Activated T-cell treated with anti-CD3 and anti-CD28 coated beads, Interleukin-2, amount 50 U/mL, for 72 hours (primary cell): ENCODE data around the gene PIK3R2. TPM values are rescaled to one million over a fixed set of nuclear protein-coding genes. Genes with fewer than 3 reads are reported as not detected.

Experiments
- ATAC-seq, 2 donors: fragments of 150-1000 bp; cut with Tn5 transposase; replicated peaks in 1 of 2; 2 replicates each; pipeline ENCODE4 v1.10.0; 2021; ENCODE audit warnings: moderate library complexity in 2 of 2, mild to moderate bottlenecking in 1 of 2
- DNase-seq, 2 donors: peaks; one replicate each; pipeline ENCODE4 v3.0.0; 2021 to 2022; ENCODE audit warnings: mixed read lengths in 1 of 2
- H3K27ac Mint-ChIP-seq: one replicate; pipeline ENCODE4 v1.8.0; 2022; ENCODE audit warnings: mild to moderate bottlenecking, moderate library complexity, mixed read lengths
- H3K27me3 Mint-ChIP-seq: one replicate; pipeline ENCODE4 v1.8.0; 2022; ENCODE audit warnings: low read depth, mixed read lengths
- H3K36me3 Mint-ChIP-seq, 2 donors: one replicate each; pipeline ENCODE4 v1.8.0; 2022; ENCODE audit warnings: mixed read lengths in 2 of 2, mild to moderate bottlenecking in 1 of 2; ENCODE audit not compliant: insufficient read depth in 2 of 2
- H3K4me1 Mint-ChIP-seq: one replicate; pipeline ENCODE4 v1.8.0; 2022; ENCODE audit warnings: low read depth, mixed read lengths
- H3K4me3 Mint-ChIP-seq, 2 donors: one replicate each; pipeline ENCODE4 v1.8.0; 2022; ENCODE audit warnings: mild to moderate bottlenecking in 2 of 2, mixed read lengths in 2 of 2, moderate library complexity in 2 of 2
- H3K9me3 Mint-ChIP-seq, 2 donors: one replicate each; pipeline ENCODE4 v1.8.0; 2022; ENCODE audit warnings: mixed read lengths in 2 of 2
- total RNA-seq, 2 donors: library from RNA; stranded (reverse); gene quantifications; one replicate each; pipeline ENCODE4 v1.2.3, GENCODE V29; 2022

The PIK3R2 gene
- total RNA-seq, 2 donors from 2014 or later: 13.3 to 15.4 TPM

GRCh38 chr19:18173572-18174288 lies 20.8 kb downstream of the PIK3R2 start, which contains the start of gene IFI30:
Gene IFI30, plus strand, starts transcription at chr19:18173813. Its CDS starts 29 bp downstream, at chr19:18173842.
- ATAC-seq: peak; percentile 89 to 90
- no peaks in the 10 kb centered on the region for H3K9me3 Mint-ChIP-seq
- H3K36me3 Mint-ChIP-seq: peaks cover 2% of the 10 kb centered on the region in 2 donors
- H3K4me1 Mint-ChIP-seq: peaks cover 10% of the 10 kb centered on the region
- H3K27me3 Mint-ChIP-seq: no peaks in the 10 kb centered on the region
- H3K27ac Mint-ChIP-seq: peak within 1 kb of the TSS; percentile 68
- H3K4me3 Mint-ChIP-seq: peak within 1 kb of the TSS; percentile 89 to 92
- peak; percentile 72 to 75 for DNase-seq

DNA sequence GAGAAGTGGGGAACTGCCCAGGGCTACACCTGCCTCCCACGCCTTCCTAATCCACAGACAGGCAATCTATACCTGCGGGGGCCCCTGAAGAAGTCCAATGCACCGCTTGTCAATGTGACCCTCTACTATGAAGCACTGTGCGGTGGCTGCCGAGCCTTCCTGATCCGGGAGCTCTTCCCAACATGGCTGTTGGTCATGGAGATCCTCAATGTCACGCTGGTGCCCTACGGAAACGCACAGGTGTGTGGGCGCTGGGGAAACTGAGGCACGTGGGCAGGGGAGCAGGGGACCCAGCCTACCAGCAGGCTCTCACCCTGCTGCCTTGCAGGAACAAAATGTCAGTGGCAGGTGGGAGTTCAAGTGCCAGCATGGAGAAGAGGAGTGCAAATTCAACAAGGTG lies 22.0 kb downstream of the PIK3R2 start:
- H3K9me3 Mint-ChIP-seq: no peaks in the 10 kb centered on the region
- DNase-seq (no peak), ATAC-seq (no peak)
- no peaks in the 10 kb centered on the region for H3K27me3 Mint-ChIP-seq
- peaks cover 10% of the 10 kb centered on the region for H3K4me1 Mint-ChIP-seq
- H3K27ac Mint-ChIP-seq: no peak overlapping the region
- peak overlapping the region; percentile 31 to 92 for H3K4me3 Mint-ChIP-seq
- H3K36me3 Mint-ChIP-seq: peaks cover 2% of the 10 kb centered on the region in 2 donors

DNA sequence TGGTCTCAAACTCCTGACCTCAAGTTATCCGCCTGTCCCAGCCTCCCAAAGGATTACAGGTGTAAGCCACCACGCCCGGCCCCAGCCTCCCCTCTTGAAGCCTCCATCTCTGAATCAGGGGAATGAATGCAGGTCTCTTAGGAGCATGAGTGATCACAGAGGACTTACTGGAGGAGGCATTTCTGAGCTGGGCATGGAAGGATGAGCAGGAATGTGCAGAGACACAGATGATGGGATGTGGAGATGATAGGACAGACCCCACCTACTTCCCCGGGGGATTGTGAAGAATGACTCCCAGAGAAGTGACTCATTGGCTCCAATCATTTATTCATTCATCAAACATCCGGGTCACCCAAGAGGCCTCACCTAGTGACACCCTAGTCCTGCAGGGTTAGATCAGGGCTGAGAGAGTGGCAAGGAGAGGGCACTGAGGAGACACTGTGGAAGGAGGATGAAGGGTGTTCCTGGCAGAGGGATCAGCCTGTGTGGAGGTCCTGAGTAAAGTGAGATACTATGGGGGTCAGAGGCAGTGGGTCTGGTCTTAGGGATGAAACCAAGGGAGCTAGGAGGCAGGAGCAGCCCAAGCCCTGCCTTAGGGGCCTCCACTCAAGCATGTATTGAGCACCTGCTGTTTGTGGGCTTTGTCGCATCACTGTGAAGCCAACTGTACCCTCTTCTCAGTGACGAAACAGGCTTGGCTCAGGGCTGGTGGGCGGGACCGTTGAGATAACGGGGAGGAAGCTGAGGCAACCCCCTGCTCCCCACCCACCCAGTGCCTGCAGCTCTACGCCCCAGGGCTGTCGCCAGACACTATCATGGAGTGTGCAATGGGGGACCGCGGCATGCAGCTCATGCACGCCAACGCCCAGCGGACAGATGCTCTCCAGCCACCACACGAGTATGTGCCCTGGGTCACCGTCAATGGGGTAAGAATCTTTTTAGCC lies 23.7 kb downstream of the PIK3R2 start:
- ATAC-seq (no peak), DNase-seq (no peak)
- peaks cover 0 to 2% of the 10 kb centered on the region in 2 donors for H3K36me3 Mint-ChIP-seq
- H3K27me3 Mint-ChIP-seq: no peaks in the 10 kb centered on the region
- H3K9me3 Mint-ChIP-seq: no peaks in the 10 kb centered on the region
- H3K4me3 Mint-ChIP-seq: no peak overlapping the region
- no peak overlapping the region for H3K27ac Mint-ChIP-seq
- peaks cover 13% of the 10 kb centered on the region for H3K4me1 Mint-ChIP-seq

GRCh38 chr19:18179957-18180356 lies 27.0 kb downstream of the PIK3R2 start:
- ATAC-seq (no peak), DNase-seq (no peak)
- H3K9me3 Mint-ChIP-seq: no peaks in the 10 kb centered on the region
- H3K4me3 Mint-ChIP-seq: no peak overlapping the region
- no peak overlapping the region for H3K27ac Mint-ChIP-seq
- H3K27me3 Mint-ChIP-seq: no peaks in the 10 kb centered on the region
- H3K36me3 Mint-ChIP-seq: peaks cover 0 to 2% of the 10 kb centered on the region in 2 donors
- peaks cover 5% of the 10 kb centered on the region for H3K4me1 Mint-ChIP-seq

GRCh38 chr19:18183529-18183928 lies 30.6 kb downstream of the PIK3R2 start:
- DNase-seq: no peak
- H3K27ac Mint-ChIP-seq: no peak overlapping the region
- ATAC-seq: no peak
- H3K4me3 Mint-ChIP-seq: no peak overlapping the region
- no peaks in the 10 kb centered on the region for H3K9me3 Mint-ChIP-seq
- no peaks in the 10 kb centered on the region for H3K36me3 Mint-ChIP-seq
- H3K4me1 Mint-ChIP-seq: peaks cover 5% of the 10 kb centered on the region
- H3K27me3 Mint-ChIP-seq: no peaks in the 10 kb centered on the region

GRCh38 chr19:18185538-18185937 lies 32.6 kb downstream of the PIK3R2 start:
- DNase-seq (no peak), ATAC-seq (no peak)
- peaks cover 5% of the 10 kb centered on the region for H3K4me1 Mint-ChIP-seq
- H3K9me3 Mint-ChIP-seq: no peaks in the 10 kb centered on the region
- no peaks in the 10 kb centered on the region for H3K36me3 Mint-ChIP-seq
- H3K4me3 Mint-ChIP-seq: no peak overlapping the region
- H3K27ac Mint-ChIP-seq: no peak overlapping the region
- H3K27me3 Mint-ChIP-seq: no peaks in the 10 kb centered on the region

- no peak for ATAC-seq
These were observed 37.3 kb downstream of the PIK3R2 start for GRCh38 chr19:18190278-18190677.

DNA sequence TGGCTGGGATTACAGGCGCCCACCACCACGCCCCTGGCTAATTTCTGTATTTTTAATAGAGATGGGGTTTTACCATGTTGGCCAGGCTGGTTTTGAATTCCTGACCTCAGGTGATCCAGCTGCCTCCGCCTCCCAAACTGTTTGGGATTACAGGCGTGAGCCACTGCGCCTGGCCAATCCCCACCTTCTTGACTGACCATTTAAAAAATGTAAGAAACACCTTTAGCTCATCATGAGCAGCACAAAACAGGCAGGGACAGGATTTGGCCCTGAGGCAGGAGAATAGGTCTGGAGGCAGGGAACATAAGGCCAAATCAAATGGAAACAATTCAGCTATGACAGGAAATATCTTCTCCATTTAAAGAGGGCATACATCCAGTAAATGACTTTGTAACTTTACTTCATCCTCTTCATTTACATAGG lies 38.7 kb downstream of the PIK3R2 start:
- Mint-ChIP-seq H3K27ac (peak overlapping the region; percentile 93), H3K27me3 (no peaks in the 10 kb centered on the region), H3K9me3 (no peaks in the 10 kb centered on the region), H3K4me3 (peak overlapping the region; percentile 88 to 93), H3K4me1 (peaks cover 28% of the 10 kb centered on the region), H3K36me3 (no peaks in the 10 kb centered on the region)
- no peak for ATAC-seq
- DNase-seq: no peak

More at GRCh38 chr19:18190278-18190677, 37.3 kb downstream of the PIK3R2 start:
- Mint-ChIP-seq H3K27ac (no peak overlapping the region), H3K27me3 (no peaks in the 10 kb centered on the region), H3K4me3 (no peak overlapping the region), H3K9me3 (no peaks in the 10 kb centered on the region), H3K4me1 (peaks cover 28% of the 10 kb centered on the region), H3K36me3 (no peaks in the 10 kb centered on the region)
- DNase-seq: no peak

- Mint-ChIP-seq H3K36me3 (no peaks in the 10 kb centered on the region), H3K9me3 (no peaks in the 10 kb centered on the region), H3K4me3 (peak within 1 kb of the TSS; percentile 88 to 93), H3K27me3 (no peaks in the 10 kb centered on the region), H3K27ac (peak within 1 kb of the TSS; percentile 93), H3K4me1 (peaks cover 28% of the 10 kb centered on the region)
- ATAC-seq: peak; percentile 93
- peak; percentile 98 to 100 for DNase-seq
These were observed 39.9 kb downstream of the PIK3R2 start, which contains the start of gene MPV17L2 for GRCh38 chr19:18192673-18193387. Gene MPV17L2, plus strand, starts transcription at chr19:18193218. Its CDS starts 64 bp downstream, at chr19:18193282.

- DNase-seq (no peak), ATAC-seq (no peak)
- peaks cover 0 to 1% of the 10 kb centered on the region in 2 donors for H3K36me3 Mint-ChIP-seq
- no peaks in the 10 kb centered on the region for H3K27me3 Mint-ChIP-seq
- peak overlapping the region; percentile 88 to 93 for H3K4me3 Mint-ChIP-seq
- H3K4me1 Mint-ChIP-seq: peaks cover 28% of the 10 kb centered on the region
- H3K9me3 Mint-ChIP-seq: no peaks in the 10 kb centered on the region
- H3K27ac Mint-ChIP-seq: no peak overlapping the region
These were observed 40.6 kb downstream of the PIK3R2 start for GRCh38 chr19:18193388-18194180.

DNA sequence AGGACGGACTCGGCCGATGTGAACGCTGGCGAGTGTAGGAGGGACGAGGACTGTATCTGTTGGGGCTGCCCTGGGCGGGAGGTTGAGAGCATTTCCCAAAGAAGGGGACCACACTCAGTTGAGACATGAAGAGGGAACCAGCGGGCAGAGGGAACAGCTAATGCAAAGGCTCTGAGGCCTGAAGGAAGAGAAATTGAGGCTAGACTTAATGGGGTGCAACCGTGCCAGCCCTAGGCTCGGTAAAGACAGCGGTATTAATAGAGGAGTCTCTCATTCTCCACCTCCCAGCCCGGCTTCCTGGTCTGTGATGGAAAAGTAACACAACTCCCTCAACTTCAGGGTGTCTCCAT lies 41.2 kb downstream of the PIK3R2 start:
- no peak for ATAC-seq
- no peaks in the 10 kb centered on the region for H3K27me3 Mint-ChIP-seq
- peak overlapping the region; percentile 88 to 93 for H3K4me3 Mint-ChIP-seq
- DNase-seq: no peak
- H3K27ac Mint-ChIP-seq: no peak overlapping the region
- no peaks in the 10 kb centered on the region for H3K9me3 Mint-ChIP-seq
- H3K4me1 Mint-ChIP-seq: peaks cover 28% of the 10 kb centered on the region
- peaks cover 0 to 3% of the 10 kb centered on the region in 2 donors for H3K36me3 Mint-ChIP-seq
